MM.1S (cell line): Measurements from ENCODE around the gene SP140L.

Experiments
- CTCF ChIP-seq: fragments of 300-600 bp; sonication (generic); IDR thresholded peaks from 2 replicates; pipeline ENCODE4 v1.5.1; 2016; ENCODE audit warnings: antibody characterized with exemption, low read length, mixed read lengths
- EZH2phosphoT487 ChIP-seq: fragments of 300-600 bp; sonication (generic); IDR thresholded peaks from 2 replicates; pipeline ENCODE4 v1.6.1; 2018; ENCODE audit warnings: antibody characterized with exemption, low read length

GRCh38 chr2:230434677-230435324 is 107.8 kb downstream of the SP140L start:
- TF ChIP-seq CTCF (no peak), EZH2phosphoT487 (no peak)
